ENCODE data around the gene GKAP1.
A peak's percentile ranks its signal among the peaks of the same experiment; 100 is the strongest.
"Not testable (repeated sequence)": the region's sequence is repeated elsewhere in the genome, so short reads cannot be mapped to it uniquely, and the experiment has no call there.

GKAP1 gene

DNA sequence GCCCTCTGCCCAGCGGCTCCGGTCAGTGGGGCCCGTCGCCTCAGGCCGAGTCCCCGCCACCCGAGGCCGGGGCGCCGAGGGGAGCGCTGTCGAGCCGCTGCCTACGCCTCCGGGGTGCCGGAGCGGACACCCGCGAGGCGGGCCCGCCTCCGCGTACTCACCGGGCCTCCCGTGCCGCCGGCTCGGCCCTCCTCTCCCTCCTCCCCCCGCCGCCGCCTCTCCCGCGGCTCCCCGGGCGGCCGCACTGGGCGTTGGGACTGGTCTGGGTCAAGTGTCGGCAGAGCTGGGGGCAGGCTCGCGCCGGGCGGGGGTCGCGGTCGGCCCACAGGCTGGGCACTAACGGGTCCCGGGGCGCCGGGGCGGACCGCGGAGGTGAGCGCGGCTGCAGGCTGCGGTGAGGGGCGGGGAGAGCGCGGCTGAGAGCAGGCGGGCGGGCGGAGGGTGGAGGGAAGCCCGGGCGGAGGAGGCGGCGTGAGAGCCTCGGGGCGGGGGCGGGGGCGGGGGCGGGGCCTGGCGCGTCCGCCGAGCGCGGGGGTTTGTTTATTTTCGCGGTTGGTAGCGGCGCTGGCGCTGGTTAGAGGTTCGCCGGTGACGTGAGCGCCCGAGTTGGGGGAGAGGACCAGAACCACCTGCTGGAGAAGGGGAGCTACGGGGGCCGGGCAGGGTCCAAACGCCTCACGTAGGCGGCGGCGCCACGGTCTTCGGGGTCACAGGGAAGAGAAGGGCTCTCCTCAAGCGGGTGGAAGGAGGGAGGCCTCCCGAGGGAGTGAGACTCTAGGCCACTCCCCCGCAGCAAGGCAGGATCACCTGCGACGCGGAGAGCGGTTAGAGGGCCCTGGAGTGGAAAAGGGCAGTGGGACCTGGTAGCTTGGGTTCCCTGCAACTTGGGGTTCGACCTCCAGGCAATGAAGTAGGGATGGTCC is at the start of gene GKAP1:
Gene GKAP1, minus strand, starts transcription at position 414 of the 923 bp plus-strand sequence. CDS start 11,252 bp downstream, outside the sequence.
- Histone ChIP-seq H3K9ac (ENCODE audit: low read depth, low read length) (peak within 1 kb of the TSS; percentile 66), H3K4me3 (ENCODE audit: low read depth in 1 of 2, low read length in 2 of 2) (peak within 1 kb of the TSS; percentile 36 to 67; a peak in 3 of 4 replicates), H2AFZ (ENCODE audit: low read depth, low read length) (peak within 1 kb of the TSS; percentile 78), H3K4me2 (ENCODE audit: insufficient read depth, low read length) (peak within 1 kb of the TSS; percentile 71)
- H3K4me1 ChIP-seq (ENCODE audit: insufficient read depth, low read length); H3K79me2 ChIP-seq (ENCODE audit: insufficient read depth, low read length); H3K36me3 ChIP-seq (ENCODE audit: insufficient read depth, low read length); H4K20me1 ChIP-seq (ENCODE audit: insufficient read depth, low read length); H3K9me3 ChIP-seq (ENCODE audit: insufficient read depth, low read length, severe bottlenecking); H3K27ac ChIP-seq (ENCODE audit: low read length); H3K27me3 ChIP-seq (ENCODE audit: insufficient read depth, low read length, poor library complexity): not testable (repeated sequence)
- ATAC-seq (ENCODE audit: insufficient read depth, low read depth) (peak; percentile 91), DNase-seq (peak; percentile 81)
- TF ChIP-seq, protein P1, sequence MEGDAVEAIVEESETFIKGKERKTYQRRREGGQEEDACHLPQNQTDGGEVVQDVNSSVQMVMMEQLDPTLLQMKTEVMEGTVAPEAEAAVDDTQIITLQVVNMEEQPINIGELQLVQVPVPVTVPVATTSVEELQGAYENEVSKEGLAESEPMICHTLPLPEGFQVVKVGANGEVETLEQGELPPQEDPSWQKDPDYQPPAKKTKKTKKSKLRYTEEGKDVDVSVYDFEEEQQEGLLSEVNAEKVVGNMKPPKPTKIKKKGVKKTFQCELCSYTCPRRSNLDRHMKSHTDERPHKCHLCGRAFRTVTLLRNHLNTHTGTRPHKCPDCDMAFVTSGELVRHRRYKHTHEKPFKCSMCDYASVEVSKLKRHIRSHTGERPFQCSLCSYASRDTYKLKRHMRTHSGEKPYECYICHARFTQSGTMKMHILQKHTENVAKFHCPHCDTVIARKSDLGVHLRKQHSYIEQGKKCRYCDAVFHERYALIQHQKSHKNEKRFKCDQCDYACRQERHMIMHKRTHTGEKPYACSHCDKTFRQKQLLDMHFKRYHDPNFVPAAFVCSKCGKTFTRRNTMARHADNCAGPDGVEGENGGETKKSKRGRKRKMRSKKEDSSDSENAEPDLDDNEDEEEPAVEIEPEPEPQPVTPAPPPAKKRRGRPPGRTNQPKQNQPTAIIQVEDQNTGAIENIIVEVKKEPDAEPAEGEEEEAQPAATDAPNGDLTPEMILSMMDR (IDR thresholded peaks at IDR 0.05; ENCODE audit: borderline replicate concordance, extremely low read depth, low read length, poor library complexity, severe bottlenecking) = peak; percentile 23

GRCh38 chr9:83849895-83850294 is 32.3 kb upstream of the GKAP1 start:
- H4K20me1 ChIP-seq (ENCODE audit: insufficient read depth, low read length); H2AFZ ChIP-seq (ENCODE audit: low read depth, low read length); H3K4me3 ChIP-seq (ENCODE audit: low read depth in 1 of 2, low read length in 2 of 2); H3K9ac ChIP-seq (ENCODE audit: low read depth, low read length); H3K9me3 ChIP-seq (ENCODE audit: insufficient read depth, low read length, severe bottlenecking); H3K4me2 ChIP-seq (ENCODE audit: insufficient read depth, low read length); H3K36me3 ChIP-seq (ENCODE audit: insufficient read depth, low read length); H3K27ac ChIP-seq (ENCODE audit: low read length); H3K27me3 ChIP-seq (ENCODE audit: insufficient read depth, low read length, poor library complexity); DNase-seq; H3K79me2 ChIP-seq (ENCODE audit: insufficient read depth, low read length); H3K4me1 ChIP-seq (ENCODE audit: insufficient read depth, low read length); ATAC-seq (ENCODE audit: insufficient read depth, low read depth): not testable (repeated sequence)

DNA sequence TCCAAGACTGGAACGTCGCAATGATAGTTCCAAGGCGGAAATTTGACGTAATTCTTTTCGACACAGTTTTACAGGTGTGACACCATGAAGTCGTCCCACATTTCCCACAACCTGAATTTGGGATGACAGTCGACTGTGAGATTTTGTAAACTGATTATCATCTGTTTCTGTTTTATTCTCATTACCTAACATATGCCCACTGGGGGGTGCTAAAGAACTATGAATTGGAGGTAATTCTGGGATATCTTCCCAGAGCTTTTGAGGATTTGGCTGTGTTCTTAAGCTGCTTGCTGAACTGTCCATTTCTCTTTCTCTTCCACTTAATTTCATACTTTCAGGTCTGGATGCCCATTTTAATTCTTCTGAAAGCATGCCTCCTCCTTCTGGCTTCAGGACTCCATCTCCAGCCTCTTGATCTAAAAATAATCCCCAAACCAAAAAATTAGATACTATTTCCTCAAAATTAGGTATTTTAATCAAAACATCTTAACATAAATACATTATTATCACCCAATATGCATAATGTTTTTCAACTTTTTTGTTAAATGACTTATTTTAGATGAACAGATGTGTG is 19.6 kb upstream of the GKAP1 start:
- H2AFZ ChIP-seq (ENCODE audit: low read depth, low read length); H4K20me1 ChIP-seq (ENCODE audit: insufficient read depth, low read length); H3K9ac ChIP-seq (ENCODE audit: low read depth, low read length); H3K79me2 ChIP-seq (ENCODE audit: insufficient read depth, low read length); H3K27me3 ChIP-seq (ENCODE audit: insufficient read depth, low read length, poor library complexity); H3K27ac ChIP-seq (ENCODE audit: low read length); H3K36me3 ChIP-seq (ENCODE audit: insufficient read depth, low read length); ATAC-seq (ENCODE audit: insufficient read depth, low read depth); H3K9me3 ChIP-seq (ENCODE audit: insufficient read depth, low read length, severe bottlenecking); DNase-seq; H3K4me3 ChIP-seq (ENCODE audit: low read depth in 1 of 2, low read length in 2 of 2); H3K4me2 ChIP-seq (ENCODE audit: insufficient read depth, low read length); H3K4me1 ChIP-seq (ENCODE audit: insufficient read depth, low read length): not testable (repeated sequence)
- TF ChIP-seq, protein P1 (IDR thresholded peaks at IDR 0.05; ENCODE audit: borderline replicate concordance, extremely low read depth, low read length, poor library complexity, severe bottlenecking) = peak; percentile 10

- H3K9me3 ChIP-seq (ENCODE audit: insufficient read depth, low read length, severe bottlenecking); ATAC-seq (ENCODE audit: insufficient read depth, low read depth); H3K27me3 ChIP-seq (ENCODE audit: insufficient read depth, low read length, poor library complexity); H3K79me2 ChIP-seq (ENCODE audit: insufficient read depth, low read length); H4K20me1 ChIP-seq (ENCODE audit: insufficient read depth, low read length); H3K9ac ChIP-seq (ENCODE audit: low read depth, low read length); H3K27ac ChIP-seq (ENCODE audit: low read length); H3K4me2 ChIP-seq (ENCODE audit: insufficient read depth, low read length); H3K4me3 ChIP-seq (ENCODE audit: low read depth in 1 of 2, low read length in 2 of 2); DNase-seq; H2AFZ ChIP-seq (ENCODE audit: low read depth, low read length); H3K4me1 ChIP-seq (ENCODE audit: insufficient read depth, low read length); H3K36me3 ChIP-seq (ENCODE audit: insufficient read depth, low read length): not testable (repeated sequence)
Observed at GRCh38 chr9:83830426-83831071, 13.0 kb upstream of the GKAP1 start.

GRCh38 chr9:83824986-83825623 is 7.5 kb upstream of the GKAP1 start:
- not testable (repeated sequence) for H3K27me3 ChIP-seq (ENCODE audit: insufficient read depth, low read length, poor library complexity); H3K4me2 ChIP-seq (ENCODE audit: insufficient read depth, low read length); DNase-seq; H3K4me3 ChIP-seq (ENCODE audit: low read depth in 1 of 2, low read length in 2 of 2); H4K20me1 ChIP-seq (ENCODE audit: insufficient read depth, low read length); H2AFZ ChIP-seq (ENCODE audit: low read depth, low read length); H3K9ac ChIP-seq (ENCODE audit: low read depth, low read length); H3K27ac ChIP-seq (ENCODE audit: low read length); H3K79me2 ChIP-seq (ENCODE audit: insufficient read depth, low read length); H3K9me3 ChIP-seq (ENCODE audit: insufficient read depth, low read length, severe bottlenecking); H3K4me1 ChIP-seq (ENCODE audit: insufficient read depth, low read length); ATAC-seq (ENCODE audit: insufficient read depth, low read depth); H3K36me3 ChIP-seq (ENCODE audit: insufficient read depth, low read length)

DNA sequence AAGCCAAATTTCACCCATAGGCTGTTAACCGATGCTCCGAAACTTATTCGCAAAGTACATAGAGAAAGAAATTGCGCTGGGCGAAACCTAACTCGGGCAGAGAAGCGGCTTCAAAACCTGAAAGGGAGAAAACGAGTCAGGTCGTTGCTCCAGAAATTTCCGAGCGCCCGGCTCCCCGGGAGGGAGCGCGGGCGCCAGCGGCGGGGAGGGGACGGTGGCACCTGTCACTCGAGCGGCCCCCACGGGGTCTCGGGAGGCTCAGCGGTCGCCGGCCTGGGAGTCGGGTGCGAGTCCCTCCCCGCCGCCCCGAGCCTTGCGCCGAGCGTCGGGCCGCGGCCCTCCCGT is 586 bp downstream of the GKAP1 start:
- Histone ChIP-seq H3K9ac (ENCODE audit: low read depth, low read length) (peak overlapping the region; percentile 66), H3K4me3 (ENCODE audit: low read depth in 1 of 2, low read length in 2 of 2) (peak overlapping the region; percentile 36 to 67; a peak in 3 of 4 replicates), H2AFZ (ENCODE audit: low read depth, low read length) (peak overlapping the region; percentile 72), H3K4me2 (ENCODE audit: insufficient read depth, low read length) (peak overlapping the region; percentile 71)
- not testable (repeated sequence) for H3K79me2 ChIP-seq (ENCODE audit: insufficient read depth, low read length); H3K27me3 ChIP-seq (ENCODE audit: insufficient read depth, low read length, poor library complexity); H3K4me1 ChIP-seq (ENCODE audit: insufficient read depth, low read length); H3K9me3 ChIP-seq (ENCODE audit: insufficient read depth, low read length, severe bottlenecking); H3K27ac ChIP-seq (ENCODE audit: low read length); H3K36me3 ChIP-seq (ENCODE audit: insufficient read depth, low read length); H4K20me1 ChIP-seq (ENCODE audit: insufficient read depth, low read length)
- DNase-seq (peak; percentile 27), ATAC-seq (ENCODE audit: insufficient read depth, low read depth) (peak; percentile 37)
